Subcutaneous adipose tissue (tissue), 4 donors: ENCODE data around the gene SERPINE2. TPM values are rescaled to one million over a fixed set of nuclear protein-coding genes. Genes with fewer than 3 reads are reported as not detected.

Experiments
- CTCF ChIP-seq: fragments of 450-650 bp; IDR thresholded peaks from one replicate; pipeline ENCODE4 v1.5.1; 2016; ENCODE audit warnings: low read depth, mild to moderate bottlenecking, control low read depth, antibody characterized with exemption, moderate library complexity
- total RNA-seq, 4 donors: library from RNA; depleted of rRNA; stranded (reverse); fragments of >200 nt; gene quantifications; one replicate each; pipeline ENCODE4 v1.1.0, GENCODE V29; 2016

The SERPINE2 gene
- total RNA-seq, 4 donors from 2014 or later, result 3.3 to 8.3 (median 4.7) TPM

- TF ChIP-seq CTCF, result no peak
Observed at GRCh38 chr2:223930103-223930976, 108.7 kb downstream of the SERPINE2 start.

GRCh38 chr2:223929571-223930102, 109.4 kb downstream of the SERPINE2 start:
- no peak for TF ChIP-seq CTCF

- TF ChIP-seq CTCF, result no peak
Observed at GRCh38 chr2:223928113-223929006, 110.7 kb downstream of the SERPINE2 start.

GRCh38 chr2:223925106-223925505, 114.0 kb downstream of the SERPINE2 start:
- no peak for TF ChIP-seq CTCF

Other genes with a start within 250 kb of the SERPINE2 start
- 1 to 10 TPM in 3 of 4 donors, under 1 TPM in 1; 0.19 to 9.3 (median 1.2) TPM for gene AP1S3, start 201.7 kb downstream of the SERPINE2 start, total RNA-seq
- 10 to 100 TPM; 38.1 to 55.2 (median 45.6) TPM for gene WDFY1, start 94.0 kb downstream of the SERPINE2 start, total RNA-seq
- 10 to 100 TPM; 21.8 to 30.4 (median 22.6) TPM for gene MRPL44, start 81.8 kb downstream of the SERPINE2 start, total RNA-seq